GM21447 (cell line): Measurements from ENCODE around the gene TLL1.

Experiments used
- ATAC-seq: cut with Tn5 transposase; IDR thresholded peaks from one replicate; pipeline ENCODE4 v1.9.1; 2021; ENCODE audit not compliant: unreplicated experiment

Gene TLL1

DNA sequence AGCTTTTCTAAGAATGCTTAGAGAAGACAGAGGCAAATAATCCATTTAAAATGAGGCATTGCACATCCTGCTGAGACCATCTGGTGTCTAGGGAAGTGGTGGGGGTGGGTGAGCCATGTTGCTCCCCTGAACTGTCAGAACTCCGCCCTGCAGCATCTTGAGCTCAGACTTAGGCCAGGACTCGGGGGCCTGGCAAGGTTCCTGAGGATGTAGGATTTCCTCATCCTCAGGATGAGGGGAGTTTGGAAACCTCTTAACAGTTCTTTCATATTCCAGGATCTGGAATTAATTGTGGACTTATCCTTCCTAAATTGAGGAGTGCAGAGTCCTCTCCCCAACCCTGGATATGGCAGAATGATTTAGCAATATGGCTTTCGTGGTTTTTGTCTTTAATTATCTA lies 6.6 kb downstream of the TLL1 start:
- ATAC-seq: no peak

- no peak for ATAC-seq
These were observed 21.1 kb downstream of the TLL1 start for GRCh38 chr4:165894159-165894558.

DNA sequence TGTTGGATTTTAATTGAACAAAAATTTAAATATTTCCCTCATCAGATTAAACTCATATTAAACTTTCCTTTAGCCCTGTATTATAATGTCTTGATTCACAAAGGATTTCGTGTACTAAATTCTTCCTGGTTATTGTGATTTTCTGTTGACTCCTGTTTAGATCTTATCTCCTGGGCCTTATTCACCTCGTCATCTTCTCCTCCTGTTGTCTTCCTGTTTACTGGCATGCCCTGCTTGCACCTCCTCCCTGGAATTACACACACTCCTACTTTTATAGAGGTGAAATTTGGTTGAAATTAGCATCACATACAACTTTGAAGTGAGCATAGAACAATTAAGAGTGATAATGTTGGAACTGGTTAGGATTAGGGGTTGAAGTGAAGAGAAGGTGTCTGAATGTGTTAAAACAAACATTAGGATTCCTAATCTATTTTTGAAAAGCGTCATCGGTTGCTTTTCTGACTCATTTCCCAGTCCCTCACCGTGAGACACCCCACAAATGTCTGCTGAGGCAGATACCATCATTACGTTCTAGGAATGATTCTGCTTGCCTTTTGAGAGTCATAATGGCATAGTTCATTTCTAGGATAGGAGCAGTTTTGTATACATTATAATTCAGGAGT lies 32.5 kb downstream of the TLL1 start:
- ATAC-seq: no peak

GRCh38 chr4:165906272-165906671 lies 33.2 kb downstream of the TLL1 start:
- no peak for ATAC-seq

DNA sequence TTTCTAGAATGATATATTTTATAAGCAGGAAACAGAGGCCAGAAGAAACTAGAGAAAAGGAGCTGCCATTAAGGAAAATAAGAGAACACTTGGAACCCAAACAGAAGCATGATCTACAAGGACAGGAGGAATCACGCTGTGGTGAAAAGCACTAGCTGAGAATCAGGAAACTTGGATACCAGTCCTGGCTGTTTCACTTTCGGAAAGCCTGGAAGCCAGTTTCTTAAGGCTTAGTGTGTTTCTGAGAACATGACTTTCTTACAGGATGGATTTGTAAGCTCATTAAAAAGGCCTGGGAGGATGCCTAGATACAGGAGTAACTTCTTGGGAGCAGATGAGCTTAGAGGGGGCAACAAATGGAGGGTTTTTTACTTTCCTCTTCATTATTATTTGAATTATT lies 36.9 kb downstream of the TLL1 start:
- ATAC-seq: no peak

DNA sequence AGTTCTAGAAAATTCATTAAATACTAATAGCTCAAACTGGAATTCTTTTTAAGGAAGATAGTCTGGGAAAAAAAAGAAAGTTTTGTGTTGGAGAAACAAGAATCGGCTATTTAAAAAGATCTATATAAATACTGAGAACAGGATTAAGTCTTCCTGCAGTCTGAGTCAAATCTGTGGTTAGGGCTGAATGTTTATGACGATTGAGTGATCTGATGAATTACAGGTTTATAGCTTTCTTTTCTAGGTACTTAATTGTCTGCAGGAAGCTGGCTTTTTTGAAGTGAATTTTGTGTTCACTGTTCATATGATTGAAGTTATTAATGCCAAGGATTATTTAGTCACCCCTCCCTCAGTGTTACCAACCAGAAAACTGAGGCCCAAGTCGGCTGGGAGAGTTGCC lies 42.2 kb downstream of the TLL1 start:
- no peak for ATAC-seq

- no peak for ATAC-seq
These were observed 48.5 kb downstream of the TLL1 start for GRCh38 chr4:165921546-165921945.

DNA sequence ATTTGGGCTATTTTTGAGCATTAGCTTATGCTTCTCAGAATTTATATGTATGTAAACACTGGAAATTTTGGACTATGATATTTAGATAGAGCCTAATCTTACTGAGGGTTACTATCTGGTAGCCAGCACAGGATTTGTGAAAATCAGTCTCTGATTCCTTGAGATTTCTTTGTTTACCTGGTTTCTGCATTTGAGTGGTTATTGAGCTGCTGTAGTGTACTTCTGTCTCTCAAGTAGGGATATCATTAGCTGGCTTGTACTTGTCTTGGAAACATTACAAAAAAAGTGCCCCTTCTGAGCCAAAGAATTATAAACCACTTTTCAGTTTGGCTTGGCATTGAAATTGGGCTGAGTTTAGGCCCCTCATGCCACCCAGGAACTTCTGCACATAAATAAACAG lies 49.7 kb downstream of the TLL1 start:
- ATAC-seq: no peak

- ATAC-seq: no peak
These were observed 53.3 kb downstream of the TLL1 start for GRCh38 chr4:165926307-165926706.

- no peak for ATAC-seq
These were observed 54.3 kb downstream of the TLL1 start for GRCh38 chr4:165927366-165927765.

DNA sequence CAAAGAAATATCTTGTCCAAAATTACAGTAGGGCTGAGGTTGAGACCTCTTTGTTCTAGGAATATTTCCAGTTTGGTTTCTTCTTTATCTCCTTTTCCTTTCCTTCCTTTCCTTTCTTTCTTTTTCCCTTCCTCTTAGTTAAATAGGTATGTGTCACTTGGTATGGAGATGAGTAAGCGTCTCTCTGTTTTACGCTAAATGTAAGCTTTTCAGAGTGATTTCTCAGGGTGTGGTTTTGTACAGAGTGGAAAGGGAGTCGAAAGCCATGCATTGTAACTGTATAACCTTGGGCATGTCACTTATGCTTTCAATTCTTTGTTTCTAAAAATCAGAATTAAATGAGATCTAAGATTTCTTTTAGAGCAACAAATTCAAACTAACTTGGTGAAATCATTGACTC lies 54.8 kb downstream of the TLL1 start:
- no peak for ATAC-seq

- no peak for ATAC-seq
These were observed 55.6 kb downstream of the TLL1 start for GRCh38 chr4:165928601-165929000.

GRCh38 chr4:165929662-165930061 lies 56.6 kb downstream of the TLL1 start:
- no peak for ATAC-seq

DNA sequence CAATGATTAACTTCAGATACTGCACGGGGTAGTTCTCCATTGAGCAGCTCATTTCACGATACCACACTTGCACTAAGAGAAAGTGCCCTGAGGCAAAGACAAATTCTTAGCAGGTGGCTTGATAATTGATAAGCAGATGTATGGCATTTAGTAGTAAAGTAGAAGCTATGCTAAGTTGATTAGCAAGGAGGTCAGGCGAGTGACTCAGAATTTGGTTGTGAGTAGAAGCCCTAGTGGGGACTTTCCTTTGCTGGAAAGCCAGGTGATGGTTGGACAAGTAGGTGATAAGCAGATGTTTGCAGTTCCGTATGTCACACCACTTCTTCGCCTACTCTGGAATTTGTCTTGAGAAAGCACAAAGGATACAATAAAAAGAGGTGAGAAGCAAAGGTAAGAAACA lies 58.7 kb downstream of the TLL1 start:
- no peak for ATAC-seq

DNA sequence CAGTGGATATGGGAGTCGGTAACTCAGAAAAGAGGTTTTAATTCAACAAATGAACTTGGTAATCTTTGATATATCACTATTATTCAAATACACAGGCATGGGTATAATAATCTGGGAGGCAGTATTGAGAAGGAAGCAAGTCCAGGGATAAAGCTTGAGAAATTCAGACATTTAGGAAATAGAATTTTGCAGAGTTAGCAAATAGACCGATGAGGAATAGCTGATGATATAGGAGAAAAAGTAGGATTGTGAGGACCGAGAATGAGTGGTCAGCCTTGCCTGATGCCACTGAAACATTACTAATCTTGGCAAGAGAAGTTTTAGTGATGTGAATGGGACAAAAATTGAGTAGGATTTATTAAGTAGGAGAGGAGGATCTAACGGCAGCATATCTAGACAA lies 71.9 kb downstream of the TLL1 start:
- ATAC-seq: no peak

DNA sequence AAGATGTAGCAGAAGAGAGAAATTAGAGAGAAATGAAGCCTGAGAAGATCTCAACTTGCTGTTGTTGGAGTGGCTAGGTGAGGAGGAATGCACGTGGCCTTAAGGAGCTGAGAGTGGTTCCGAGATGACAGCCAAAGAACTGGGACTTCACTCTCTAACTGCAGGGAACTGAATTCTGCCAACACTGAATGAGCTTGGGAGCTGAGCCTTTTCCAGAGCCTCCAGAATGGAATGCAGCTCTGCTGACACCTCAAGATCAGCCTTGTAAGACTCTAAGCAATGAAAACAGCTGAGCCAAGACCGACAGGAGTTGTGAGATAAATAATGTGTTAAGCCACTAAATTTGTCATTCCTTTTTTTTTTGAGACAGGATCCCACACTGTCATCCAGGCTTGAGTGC lies 73.0 kb downstream of the TLL1 start:
- no peak for ATAC-seq

DNA sequence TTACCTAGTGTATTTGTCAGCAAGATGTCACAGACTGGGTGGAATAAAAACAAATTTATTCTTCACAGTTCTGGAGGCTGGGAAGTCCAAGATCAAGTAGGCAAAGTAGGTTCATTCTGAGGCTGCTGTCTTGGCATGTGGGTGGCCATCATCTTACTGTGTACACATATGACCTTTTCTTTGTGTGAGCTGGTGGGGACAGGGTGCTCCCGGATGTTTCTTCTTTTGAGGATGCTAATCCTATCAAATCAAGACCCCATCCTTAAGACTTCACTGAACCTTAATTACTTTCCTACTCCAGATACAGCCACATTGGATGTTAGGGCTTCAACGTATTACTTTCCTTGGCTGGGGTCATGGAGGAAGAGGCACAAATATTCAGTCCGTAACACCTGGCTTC lies 74.0 kb downstream of the TLL1 start:
- no peak for ATAC-seq

DNA sequence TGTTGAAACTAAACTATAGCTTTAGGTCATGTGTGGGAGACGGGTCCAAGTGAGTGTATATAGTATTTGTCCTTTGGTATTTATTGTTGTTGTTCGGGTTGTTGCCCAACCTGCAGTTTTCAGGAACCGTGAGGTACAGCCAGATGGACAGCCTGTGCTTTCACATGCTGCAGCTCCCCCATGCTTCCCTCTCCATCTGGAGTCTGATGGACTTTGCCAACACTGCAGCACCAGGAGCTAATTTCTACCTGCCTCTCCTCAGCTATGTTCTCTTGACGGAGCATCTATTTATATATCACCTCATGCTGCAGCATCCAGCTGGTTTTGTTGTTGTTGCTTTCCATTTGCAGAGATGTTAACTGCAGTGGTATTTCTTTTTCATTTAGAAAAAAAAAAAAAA lies 80.1 kb downstream of the TLL1 start:
- ATAC-seq: no peak

GRCh38 chr4:165963621-165964020 lies 90.6 kb downstream of the TLL1 start:
- ATAC-seq: no peak

DNA sequence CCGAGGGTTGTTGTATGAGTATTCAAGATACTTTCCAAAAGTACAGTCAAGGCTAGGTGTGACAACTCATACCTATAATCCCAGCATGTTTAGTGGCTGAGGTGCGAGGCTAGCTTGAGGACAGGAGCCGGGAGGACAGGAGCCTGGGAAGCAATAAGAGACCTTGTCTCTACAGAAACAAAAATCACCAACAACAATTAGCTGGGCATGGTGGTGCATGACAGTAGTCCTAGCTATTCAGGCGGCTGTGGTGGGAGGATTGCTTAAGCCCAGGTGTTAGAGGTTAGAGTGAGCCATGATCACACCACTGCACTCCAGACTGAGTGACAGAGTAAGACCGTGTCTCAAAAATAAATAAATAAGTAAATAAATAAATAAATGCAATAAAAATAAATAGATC lies 91.6 kb downstream of the TLL1 start:
- ATAC-seq: no peak

- ATAC-seq: no peak
These were observed 92.5 kb downstream of the TLL1 start for GRCh38 chr4:165965503-165965902.

- ATAC-seq: no peak
These were observed 93.8 kb downstream of the TLL1 start for GRCh38 chr4:165966833-165967232.

- ATAC-seq: no peak
These were observed 94.4 kb downstream of the TLL1 start for GRCh38 chr4:165967486-165967885.
